Stimulated activated CD8-positive, alpha-beta memory T cell treated with anti-CD3 and anti-CD28 coated beads, Interleukin-15, amount 100 ng/mL, for 4 hours (primary cell): ENCODE measurements around the gene VPS37D.
A peak's percentile ranks its signal among the peaks of the same experiment; 100 is the strongest.
"Not testable (repeated sequence)": the region's sequence is repeated elsewhere in the genome, so short reads cannot be mapped to it uniquely, and the experiment has no call there.

Source experiments
- DNase-seq, 2 donors: peaks; one replicate each; pipeline ENCODE4 v3.0.0-alpha.2; 2020; ENCODE audit warnings: low read depth in 2 of 2

VPS37D gene

DNA sequence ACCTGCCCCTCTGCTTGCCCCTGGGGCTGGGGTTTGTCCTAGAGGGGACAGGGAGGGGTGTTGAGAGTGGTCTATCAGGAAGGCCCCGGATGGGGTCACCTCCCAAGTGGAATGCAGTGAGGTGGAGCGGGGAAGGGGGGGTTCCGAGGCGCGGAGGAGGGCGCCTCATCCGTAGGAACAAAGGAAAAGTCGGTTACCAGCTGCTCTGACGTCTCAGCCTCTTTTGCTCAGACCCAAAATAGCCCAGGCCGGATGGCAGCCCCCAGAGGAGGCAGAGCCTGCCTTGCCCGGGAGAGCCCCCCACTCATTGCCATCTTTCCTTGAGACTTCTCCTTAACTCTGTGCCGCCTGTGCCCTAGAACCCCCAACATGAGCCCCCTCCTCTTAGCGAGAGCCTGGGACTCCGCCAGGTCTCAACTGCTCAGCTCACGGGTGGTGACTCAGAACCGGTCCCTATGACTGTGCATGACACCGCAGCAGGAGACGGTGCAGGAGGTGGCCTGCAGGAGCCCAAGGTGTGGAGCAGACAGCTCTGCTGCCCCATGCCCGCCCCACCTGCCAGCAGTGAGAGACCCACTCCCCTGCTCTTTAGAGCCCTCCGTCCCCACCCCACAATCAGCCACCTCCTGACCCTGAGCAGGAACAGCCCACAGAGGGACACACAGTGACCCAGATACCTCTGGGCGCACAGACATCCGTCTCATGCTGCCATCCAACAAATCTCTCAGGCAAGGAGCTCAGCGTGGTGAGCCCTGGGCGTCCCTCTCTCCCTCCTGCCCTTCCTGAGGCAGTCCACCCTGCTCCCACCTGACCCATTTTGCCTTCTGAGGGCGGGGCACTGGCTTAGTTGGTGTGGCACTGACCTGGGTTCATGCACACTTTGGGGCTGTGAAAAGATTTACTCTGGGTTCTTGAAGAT is 38.8 kb downstream of the VPS37D start:
- DNase-seq, result no peak

- DNase-seq, result no peak
Measured at GRCh38 chr7:73707045-73707631, 39.5 kb downstream of the VPS37D start.

DNA sequence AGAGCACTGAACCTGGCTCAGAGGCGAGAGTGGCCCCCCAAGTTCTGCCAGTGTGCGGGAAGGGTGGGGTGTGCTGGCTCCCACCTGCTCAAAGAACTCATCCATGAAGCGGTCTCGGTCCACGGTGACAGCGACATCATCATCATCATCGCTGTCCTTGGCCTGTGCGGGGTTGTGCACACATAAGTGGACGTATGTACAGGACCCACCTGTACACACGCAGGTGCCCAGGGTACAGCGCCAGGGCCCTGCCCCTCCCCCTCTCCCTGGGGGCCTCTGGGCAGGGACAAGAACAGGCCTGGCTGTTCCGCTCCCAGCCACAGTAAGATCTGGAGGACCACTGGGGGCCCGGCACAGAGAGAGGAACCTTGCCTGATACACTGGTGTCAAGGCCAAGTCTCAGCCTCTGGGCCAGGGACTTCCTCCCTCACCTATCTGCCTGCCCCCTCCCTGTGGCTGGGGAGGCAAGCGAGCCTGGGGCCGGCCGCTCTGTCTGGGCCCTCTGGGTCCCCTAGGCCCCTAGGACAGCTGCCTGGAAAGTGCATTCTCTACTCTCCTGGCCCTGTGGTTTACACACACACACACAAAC is 41.4 kb downstream of the VPS37D start:
- DNase-seq, result no peak

DNA sequence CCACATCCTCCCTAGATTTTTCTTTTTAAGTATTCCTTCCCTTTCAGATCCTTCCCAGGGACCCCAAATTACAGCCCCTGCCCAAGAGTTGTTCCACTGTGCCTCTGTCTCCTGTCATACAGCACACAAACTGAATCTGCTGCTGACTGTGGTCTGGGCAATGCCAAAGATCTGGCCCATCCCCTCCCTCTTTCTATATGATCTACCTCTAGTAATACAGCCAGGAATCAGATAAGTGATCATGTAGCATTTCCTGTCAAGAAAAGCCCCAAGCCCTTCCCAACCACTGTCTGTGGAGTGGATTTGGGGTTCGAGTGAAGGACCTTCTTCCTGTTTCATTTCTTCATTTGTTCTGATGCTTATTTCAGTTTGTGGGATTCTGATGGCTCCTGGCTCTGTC is 45.1 kb downstream of the VPS37D start:
- no peak for DNase-seq

DNA sequence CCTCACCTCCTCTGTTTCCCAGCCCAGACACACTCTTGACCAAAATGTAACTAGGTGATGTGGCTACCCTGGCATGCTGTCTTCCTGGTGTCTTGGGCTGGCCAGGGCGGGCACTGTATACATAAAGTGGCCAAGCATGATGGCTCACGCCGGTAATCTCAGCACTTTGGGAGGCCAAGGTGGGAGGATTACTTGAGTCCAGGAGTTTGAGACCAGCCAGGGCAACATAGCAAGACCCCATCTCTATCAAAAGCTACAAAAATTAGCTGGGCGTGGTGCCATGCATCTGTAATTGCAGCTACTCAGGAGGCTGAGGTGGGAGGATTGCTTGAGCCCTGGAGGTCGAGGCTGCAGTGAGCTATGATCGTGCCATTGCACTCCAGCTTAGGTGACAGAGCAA is 45.7 kb downstream of the VPS37D start:
- not testable (repeated sequence) for DNase-seq

- DNase-seq, result no peak
Measured at GRCh38 chr7:73715648-73716317, 48.2 kb downstream of the VPS37D start.

DNA sequence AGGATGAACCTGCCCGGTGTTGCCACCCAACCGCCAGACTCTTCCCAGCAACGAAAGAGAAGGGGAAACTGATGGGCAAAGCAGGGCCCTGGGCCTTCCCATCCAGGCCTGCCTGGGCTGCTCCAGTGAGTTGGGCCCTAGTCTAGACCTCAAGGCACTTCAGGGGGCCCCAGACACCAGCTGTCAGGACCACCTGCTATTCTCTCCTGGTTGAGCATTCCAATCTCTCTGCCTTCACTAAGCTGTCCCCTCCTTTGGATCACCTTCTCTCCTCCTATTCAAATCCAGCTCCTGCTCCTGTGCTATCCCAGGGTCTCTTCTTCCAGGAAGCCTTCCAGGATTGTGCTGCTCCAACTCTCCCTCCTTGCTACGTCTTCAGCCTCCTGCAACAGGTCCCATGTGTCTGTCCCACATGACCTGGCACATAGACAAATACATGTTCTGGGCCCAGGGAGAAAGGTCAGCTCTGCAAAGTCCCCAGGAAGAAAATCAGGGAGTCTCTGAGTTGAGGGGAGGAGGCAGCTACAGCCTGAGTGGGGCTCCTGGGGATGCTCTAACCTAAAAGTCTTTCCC is 48.8 kb downstream of the VPS37D start:
- no peak for DNase-seq

- no peak for DNase-seq
Measured at GRCh38 chr7:73717025-73717807, 49.6 kb downstream of the VPS37D start.

DNA sequence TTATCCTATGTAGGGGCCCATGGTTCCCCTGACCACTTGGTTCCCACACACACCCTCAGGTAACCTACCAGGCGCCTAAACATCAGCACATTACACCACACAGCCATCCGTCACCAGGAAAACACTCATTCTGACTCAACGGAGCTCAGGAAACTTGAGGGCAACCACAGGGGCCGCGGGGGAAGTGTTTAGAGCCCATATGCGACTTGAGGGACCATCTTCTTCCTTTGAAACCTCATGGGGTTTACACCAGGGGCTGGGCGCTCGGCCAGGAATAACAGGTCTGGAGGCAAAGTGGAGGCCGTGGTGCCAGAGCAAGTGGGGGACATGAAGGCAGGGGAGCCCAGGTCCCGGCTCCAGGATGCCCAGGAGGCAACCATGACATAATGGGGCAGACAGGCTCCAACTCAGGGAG is 50.4 kb downstream of the VPS37D start:
- DNase-seq, result peak; percentile 56 to 67

- DNase-seq, result no peak
Measured at GRCh38 chr7:73718438-73718881, 50.8 kb downstream of the VPS37D start.

- peak; percentile 44 to 62 for DNase-seq
Measured at GRCh38 chr7:73718905-73719805, 51.5 kb downstream of the VPS37D start, which contains the start of gene STX1A. STX1A (minus strand) TSS chr7:73719669; CDS start chr7:73719631, 38 bp downstream.

DNA sequence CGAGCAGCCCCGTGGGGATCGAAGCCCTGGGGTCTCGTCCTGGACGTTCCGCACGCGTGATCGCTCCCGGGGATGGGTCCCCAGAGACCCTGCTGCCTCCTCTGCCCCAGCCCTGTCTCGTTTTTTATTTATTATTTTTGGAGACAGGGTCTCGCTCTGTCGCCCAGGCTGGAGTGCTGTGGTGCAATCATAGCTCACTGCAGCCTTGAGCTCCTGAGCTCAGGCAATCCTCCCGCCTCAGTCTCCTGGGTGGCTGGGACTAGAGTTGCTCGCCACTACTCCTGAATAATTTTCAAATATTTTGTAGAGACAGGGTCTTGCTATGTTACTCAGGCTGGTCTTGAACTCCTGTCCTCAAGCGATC is 52.2 kb downstream of the VPS37D start:
- DNase-seq, result no peak

DNA sequence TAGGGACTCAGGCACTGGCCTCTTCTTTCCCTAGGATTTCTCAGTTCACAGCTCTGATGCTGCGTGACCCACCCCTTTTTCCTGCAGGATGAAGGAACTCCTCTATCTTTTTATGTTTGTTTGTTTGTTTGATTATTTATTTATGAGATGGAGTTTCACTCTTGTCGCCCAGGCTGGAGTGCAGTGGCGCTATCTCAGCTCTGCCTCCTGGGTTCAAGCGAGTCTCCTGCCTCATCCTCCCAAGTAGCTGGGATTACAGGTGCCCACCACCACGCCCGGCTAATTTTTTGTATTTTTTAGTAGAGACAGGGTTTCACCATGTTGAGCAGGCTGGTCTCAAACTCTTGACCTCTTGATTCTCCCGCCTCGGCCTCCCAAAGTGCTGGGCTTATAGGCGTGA is 52.8 kb downstream of the VPS37D start:
- not testable (repeated sequence) for DNase-seq

DNA sequence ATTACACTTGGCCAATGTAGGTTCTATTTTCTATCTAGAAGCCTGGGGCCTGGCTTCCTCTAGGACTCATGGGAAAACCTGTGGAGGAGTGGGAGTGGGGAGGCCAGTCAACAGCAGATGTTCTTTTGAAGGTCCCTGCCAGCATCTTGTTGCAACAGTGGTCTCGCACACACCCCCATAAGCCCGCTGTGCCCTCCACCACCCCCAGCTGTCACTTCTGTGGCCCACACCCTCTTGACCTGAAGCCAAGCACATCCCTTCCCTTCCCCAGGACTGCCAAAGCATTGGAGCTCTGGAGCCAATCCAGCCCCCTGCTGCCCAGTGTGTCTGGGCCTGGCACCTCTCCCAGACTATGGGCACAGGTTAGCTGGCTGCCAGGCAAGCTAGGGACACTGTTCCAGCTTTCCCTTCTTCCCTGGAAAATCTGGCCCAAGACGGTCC is 53.8 kb downstream of the VPS37D start:
- DNase-seq, result no peak
